A549 treated with RU486 at 1 μM for 4 hours (cell line): ENCODE measurements around the gene HMGXB4. TPM values are rescaled to one million over a fixed set of nuclear protein-coding genes. Genes with fewer than 3 reads are reported as not detected.

Source experiments
- total RNA-seq: library from RNA; stranded (reverse); fragments of 200-300 nt; extraction: Qiagen RNA extraction; gene quantifications from 5 replicates; pipeline ENCODE4 v1.2.3, GENCODE V29; 2022; ENCODE audit warnings: low read depth

HMGXB4 gene
- 9.5 to 18.3 TPM (median 11.9 TPM) in 5 replicates for total RNA-seq

GRCh38 chr22:35257321-35258190, at the start of gene HMGXB4:
HMGXB4 (plus strand) TSS chr22:35257493; CDS start chr22:35262391, 4,898 bp downstream.

GRCh38 chr22:35299673-35300499, 42.6 kb downstream of the HMGXB4 start, which contains the start of gene TOM1:
TOM1 (plus strand) TSS chr22:35299894; CDS start chr22:35299929, 35 bp downstream.

Other genes with a start within 250 kb of the HMGXB4 start
- not detected in 5 replicates for gene ISX, start 191.3 kb upstream of the HMGXB4 start, total RNA-seq
- gene TOM1, start 42.4 kb downstream of the HMGXB4 start, total RNA-seq: 13.0 to 15.2 TPM (median 13.2 TPM) in 5 replicates
- 621 to 911 TPM (median 716 TPM) in 5 replicates for gene HMOX1, start 123.6 kb downstream of the HMGXB4 start, total RNA-seq
- 59.4 to 96.9 TPM (median 82.3 TPM) in 5 replicates for gene MCM5, start 142.6 kb downstream of the HMGXB4 start, total RNA-seq